Glomerular visceral epithelial cell (primary cell): ENCODE results near the gene NFE2L3.
"Not testable (repeated sequence)": the region's sequence is repeated elsewhere in the genome, so short reads cannot be mapped to it uniquely, and the experiment has no call there.

ENCODE experiments used
- DNase-seq: peaks from one replicate; pipeline ENCODE4 v3.0.0-alpha.2; 2016; ENCODE audit errors: extremely low spot score

The NFE2L3 gene

GRCh38 chr7:26151953-26152781 is at the start of gene NFE2L3:
Gene NFE2L3, plus strand, starts transcription at chr7:26152198. Its CDS starts 301 bp downstream, at chr7:26152499.
- peak; percentile 81 for DNase-seq

GRCh38 chr7:26103596-26103995 is 48.4 kb upstream of the NFE2L3 start:
- DNase-seq, result no peak

GRCh38 chr7:26105236-26105635 is 46.8 kb upstream of the NFE2L3 start:
- DNase-seq, result no peak

- DNase-seq, result no peak
Observed at GRCh38 chr7:26105931-26106330, 46.1 kb upstream of the NFE2L3 start.

GRCh38 chr7:26112203-26112740 is 39.7 kb upstream of the NFE2L3 start:
- DNase-seq, result no peak

- DNase-seq, result no peak
Observed at GRCh38 chr7:26115650-26116049, 36.3 kb upstream of the NFE2L3 start.

- no peak for DNase-seq
Observed at GRCh38 chr7:26117142-26117807, 34.7 kb upstream of the NFE2L3 start.

- DNase-seq, result no peak
Observed at GRCh38 chr7:26117970-26118369, 34.0 kb upstream of the NFE2L3 start.

- no peak for DNase-seq
Observed at GRCh38 chr7:26122745-26123144, 29.3 kb upstream of the NFE2L3 start.

- DNase-seq, result not testable (repeated sequence)
Observed at GRCh38 chr7:26124775-26125174, 27.2 kb upstream of the NFE2L3 start.

- no peak for DNase-seq
Observed at GRCh38 chr7:26127411-26127810, 24.6 kb upstream of the NFE2L3 start.

- no peak for DNase-seq
Observed at GRCh38 chr7:26131056-26131589, 20.9 kb upstream of the NFE2L3 start.

GRCh38 chr7:26135076-26135475 is 16.9 kb upstream of the NFE2L3 start:
- no peak for DNase-seq

- DNase-seq, result no peak
Observed at GRCh38 chr7:26135551-26135950, 16.4 kb upstream of the NFE2L3 start.

GRCh38 chr7:26136831-26137230 is 15.2 kb upstream of the NFE2L3 start:
- DNase-seq, result no peak

- no peak for DNase-seq
Observed at GRCh38 chr7:26140380-26140779, 11.6 kb upstream of the NFE2L3 start.

GRCh38 chr7:26141077-26141476 is 10.9 kb upstream of the NFE2L3 start:
- DNase-seq, result no peak

GRCh38 chr7:26143298-26144048 is 8.5 kb upstream of the NFE2L3 start:
- DNase-seq, result no peak

GRCh38 chr7:26144184-26145080 is 7.6 kb upstream of the NFE2L3 start:
- no peak for DNase-seq

GRCh38 chr7:26145238-26145637 is 6.8 kb upstream of the NFE2L3 start:
- no peak for DNase-seq

GRCh38 chr7:26147030-26147429 is 5.0 kb upstream of the NFE2L3 start:
- DNase-seq, result no peak
